ENCODE data around the gene ARPC2. TPM values are rescaled to one million over a fixed set of nuclear protein-coding genes. Genes with fewer than 3 reads are reported as not detected.

Gene ARPC2
- total RNA-seq, 4 donors from 2014 or later: 181 to 231 (median 193) TPM

GRCh38 chr2:218172845-218173244 is 44.1 kb upstream of the ARPC2 start:
- Histone ChIP-seq H3K27ac (no peak overlapping the region), H3K4me1 (no peaks in the 10 kb centered on the region), H3K9me3 (no peaks in the 10 kb centered on the region), H3K4me3 (no peak overlapping the region), H3K36me3 (no peaks in the 10 kb centered on the region), H3K27me3 (peaks cover 0 to 3% (median 0%) of the 10 kb centered on the region in 3 donors)
- TF ChIP-seq CTCF (IDR thresholded peaks at IDR 0.05 in 4 of 5, conservative IDR thresholded peaks at IDR 0.05 in 1 of 5): no peak
- TF ChIP-seq POLR2A (IDR thresholded peaks at IDR 0.05): no peak
- DNase-seq (no peak), ATAC-seq (no peak)
- intact Hi-C loops (cut with DNase I; ENCODE audit: low total_unique reads): no loop called here
- in situ Hi-C loops (cut with MboI; ENCODE audit: low sequenced_read_pairs in 4 of 4): no loop called here

GRCh38 chr2:218179782-218180181 is 37.2 kb upstream of the ARPC2 start:
- no peaks in the 10 kb centered on the region for H3K27me3 ChIP-seq
- no peaks in the 10 kb centered on the region for H3K9me3 ChIP-seq
- DNase-seq (no peak), ATAC-seq (no peak)
- H3K36me3 ChIP-seq: no peaks in the 10 kb centered on the region
- intact Hi-C loops (cut with DNase I; ENCODE audit: low total_unique reads): no loop called here
- in situ Hi-C loops (cut with MboI; ENCODE audit: low sequenced_read_pairs in 4 of 4): loop anchor here in 3 of 4 donors (10.0 to 25.0 kb wide), 3 partner anchors 75 to 183 kb away; partner anchors contain the start of genes CATIP (in 1 of the 3) and GPBAR1 (in 1 of the 3)
- H3K27ac ChIP-seq: no peak overlapping the region
- no peaks in the 10 kb centered on the region for H3K4me1 ChIP-seq
- no peak overlapping the region for H3K4me3 ChIP-seq
- TF ChIP-seq CTCF (IDR thresholded peaks at IDR 0.05 in 4 of 5, conservative IDR thresholded peaks at IDR 0.05 in 1 of 5) (no peak), POLR2A (IDR thresholded peaks at IDR 0.05) (no peak)

GRCh38 chr2:218180467-218181114 is 36.4 kb upstream of the ARPC2 start:
- TF ChIP-seq CTCF (IDR thresholded peaks at IDR 0.05 in 4 of 5, conservative IDR thresholded peaks at IDR 0.05 in 1 of 5) (no peak), POLR2A (IDR thresholded peaks at IDR 0.05) (no peak)
- no peak for DNase-seq
- Histone ChIP-seq H3K4me3 (no peak overlapping the region), H3K36me3 (no peaks in the 10 kb centered on the region), H3K4me1 (no peaks in the 10 kb centered on the region), H3K27me3 (no peaks in the 10 kb centered on the region), H3K27ac (no peak overlapping the region), H3K9me3 (no peaks in the 10 kb centered on the region)
- intact Hi-C loops (cut with DNase I; ENCODE audit: low total_unique reads) (no loop called here), in situ Hi-C loops (cut with MboI; ENCODE audit: low sequenced_read_pairs in 4 of 4) (loop anchor here in 3 of 4 donors (10.0 to 25.0 kb wide), 3 partner anchors 74 to 182 kb away; partner anchors contain the start of genes CATIP (in 1 of the 3) and GPBAR1 (in 1 of the 3))
- ATAC-seq: no peak

DNA sequence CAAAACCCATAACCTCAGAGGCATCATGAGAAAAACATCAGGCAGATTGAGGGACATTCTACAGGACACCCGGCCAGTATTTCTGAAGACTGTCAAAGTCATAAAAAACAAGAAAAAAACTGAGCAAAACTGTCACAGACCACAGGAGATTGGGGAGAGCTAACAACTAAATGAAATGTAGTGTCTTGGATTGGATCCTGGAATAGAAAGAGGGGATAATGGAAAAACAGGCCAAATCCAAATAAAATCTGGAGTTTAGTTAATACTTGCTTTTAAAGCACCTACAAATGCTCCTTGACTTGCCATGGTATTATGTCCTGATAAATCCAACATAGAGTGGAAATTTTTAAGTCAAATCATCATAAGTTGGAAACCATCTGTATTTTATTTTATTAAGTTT is 32.7 kb upstream of the ARPC2 start:
- H3K27ac ChIP-seq: no peak overlapping the region
- in situ Hi-C loops (cut with MboI; ENCODE audit: low sequenced_read_pairs in 4 of 4): loop anchor here in 3 of 4 donors (10.0 to 25.0 kb wide), 3 partner anchors 70 to 178 kb away; partner anchors contain the start of genes CATIP (in 1 of the 3) and GPBAR1 (in 1 of the 3)
- H3K27me3 ChIP-seq: no peaks in the 10 kb centered on the region
- DNase-seq (no peak), ATAC-seq (no peak)
- no peak for TF ChIP-seq CTCF (IDR thresholded peaks at IDR 0.05 in 4 of 5, conservative IDR thresholded peaks at IDR 0.05 in 1 of 5)
- TF ChIP-seq POLR2A (IDR thresholded peaks at IDR 0.05): no peak
- intact Hi-C loops (cut with DNase I; ENCODE audit: low total_unique reads): no loop called here
- H3K9me3 ChIP-seq: no peaks in the 10 kb centered on the region
- no peaks in the 10 kb centered on the region for H3K36me3 ChIP-seq
- H3K4me1 ChIP-seq: peaks cover 11 to 14% of the 10 kb centered on the region in 2 donors
- no peak overlapping the region for H3K4me3 ChIP-seq

All from gastrocnemius medialis (tissue), 4 donors.